Measurements from ENCODE around the gene SUMO2. TPM values are rescaled to one million over a fixed set of nuclear protein-coding genes. Genes with fewer than 3 reads are reported as not detected.
"Not testable (repeated sequence)": the region's sequence is repeated elsewhere in the genome, so short reads cannot be mapped to it uniquely, and the experiment has no call there.

Gene SUMO2
- total RNA-seq, 1 donor from 2014 or later, result 62.1 TPM

DNA sequence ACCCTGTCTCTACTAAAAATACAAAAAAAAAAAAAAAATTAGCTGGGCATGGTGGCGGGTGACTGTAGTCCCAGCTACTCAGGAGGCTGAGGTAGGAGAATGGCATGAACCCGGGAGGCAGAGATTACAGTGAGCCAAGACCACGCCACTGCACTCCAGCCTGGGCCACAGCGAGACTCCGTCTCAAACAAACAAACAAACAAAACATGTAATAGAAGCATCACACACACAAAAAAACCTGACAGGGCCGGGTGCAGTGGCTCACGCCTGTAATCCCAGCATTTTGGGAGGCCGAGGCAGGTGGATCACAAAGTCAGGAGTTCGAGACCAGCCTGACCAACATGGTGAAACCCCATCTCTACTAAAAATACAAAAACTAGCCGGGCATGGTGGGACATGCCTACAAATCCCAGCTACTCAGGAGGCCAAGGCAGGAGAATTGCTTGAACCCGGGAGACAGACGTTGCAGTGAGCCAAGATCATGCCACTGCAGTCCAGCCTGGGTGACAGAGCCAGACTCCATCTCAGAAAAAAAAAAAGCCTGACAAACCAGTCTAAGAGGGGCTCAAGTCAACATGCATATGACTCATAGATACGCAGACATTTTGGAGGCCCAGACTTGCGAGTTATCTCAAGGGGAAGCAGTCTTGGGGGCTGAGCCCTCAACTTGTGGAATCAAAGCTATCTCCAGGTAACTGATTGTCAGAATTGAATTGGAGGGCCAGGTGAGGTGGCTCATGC is 49.0 kb downstream of the SUMO2 start:
- not testable (repeated sequence) for H3K9me3 ChIP-seq (ENCODE audit: control insufficient read depth in 3 of 3, low read length in 3 of 3); H3K27me3 ChIP-seq (ENCODE audit: control insufficient read depth in 3 of 3, insufficient read depth in 3 of 3, low read length in 3 of 3); H3K4me3 ChIP-seq (ENCODE audit: low read length in 3 of 3); H3K9ac ChIP-seq (ENCODE audit: low read depth in 1 of 3, low read length in 3 of 3); H3K27ac ChIP-seq (ENCODE audit: low read depth, low read length)
- Histone ChIP-seq H3K4me1 (ENCODE audit: control insufficient read depth in 3 of 3, insufficient read depth in 3 of 3, low read length in 3 of 3) (peaks cover 0 to 12% (median 8%) of the 10 kb centered on the region in 3 donors), H3K36me3 (ENCODE audit: control insufficient read depth in 3 of 3, insufficient read depth in 3 of 3, low read length in 3 of 3) (peaks cover 3 to 11% (median 6%) of the 10 kb centered on the region in 3 donors)

DNA sequence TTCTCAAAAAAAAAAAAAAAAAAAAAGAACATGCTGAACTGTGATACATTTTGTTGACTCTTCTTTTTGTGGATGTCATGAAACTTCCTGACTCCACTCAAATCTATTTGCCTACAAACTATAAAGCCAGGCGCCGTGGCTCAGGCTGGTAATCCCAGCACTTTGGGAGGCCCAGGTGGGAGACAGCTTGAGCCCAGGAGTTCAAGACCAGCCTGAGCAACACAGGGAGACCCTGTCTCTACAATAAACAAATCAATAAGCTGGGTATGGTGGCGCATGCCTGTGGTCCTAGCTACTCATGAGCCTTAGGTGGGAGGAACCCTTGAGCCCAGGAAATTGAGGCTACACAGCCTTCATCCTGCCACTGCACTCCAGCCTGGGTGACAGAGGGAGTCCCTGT is 49.8 kb downstream of the SUMO2 start:
- H3K27me3 ChIP-seq (ENCODE audit: control insufficient read depth in 3 of 3, insufficient read depth in 3 of 3, low read length in 3 of 3), result no peaks in the 10 kb centered on the region
- H3K36me3 ChIP-seq (ENCODE audit: control insufficient read depth in 3 of 3, insufficient read depth in 3 of 3, low read length in 3 of 3), result peaks cover 3 to 11% (median 6%) of the 10 kb centered on the region in 3 donors
- no peaks in the 10 kb centered on the region for H3K9me3 ChIP-seq (ENCODE audit: control insufficient read depth in 3 of 3, low read length in 3 of 3)
- H3K4me3 ChIP-seq (ENCODE audit: low read length in 3 of 3), result no peak overlapping the region
- no peak overlapping the region for H3K9ac ChIP-seq (ENCODE audit: low read depth in 1 of 3, low read length in 3 of 3)
- H3K27ac ChIP-seq (ENCODE audit: low read depth, low read length), result no peak overlapping the region
- peaks cover 0 to 13% (median 10%) of the 10 kb centered on the region in 3 donors for H3K4me1 ChIP-seq (ENCODE audit: control insufficient read depth in 3 of 3, insufficient read depth in 3 of 3, low read length in 3 of 3)

DNA sequence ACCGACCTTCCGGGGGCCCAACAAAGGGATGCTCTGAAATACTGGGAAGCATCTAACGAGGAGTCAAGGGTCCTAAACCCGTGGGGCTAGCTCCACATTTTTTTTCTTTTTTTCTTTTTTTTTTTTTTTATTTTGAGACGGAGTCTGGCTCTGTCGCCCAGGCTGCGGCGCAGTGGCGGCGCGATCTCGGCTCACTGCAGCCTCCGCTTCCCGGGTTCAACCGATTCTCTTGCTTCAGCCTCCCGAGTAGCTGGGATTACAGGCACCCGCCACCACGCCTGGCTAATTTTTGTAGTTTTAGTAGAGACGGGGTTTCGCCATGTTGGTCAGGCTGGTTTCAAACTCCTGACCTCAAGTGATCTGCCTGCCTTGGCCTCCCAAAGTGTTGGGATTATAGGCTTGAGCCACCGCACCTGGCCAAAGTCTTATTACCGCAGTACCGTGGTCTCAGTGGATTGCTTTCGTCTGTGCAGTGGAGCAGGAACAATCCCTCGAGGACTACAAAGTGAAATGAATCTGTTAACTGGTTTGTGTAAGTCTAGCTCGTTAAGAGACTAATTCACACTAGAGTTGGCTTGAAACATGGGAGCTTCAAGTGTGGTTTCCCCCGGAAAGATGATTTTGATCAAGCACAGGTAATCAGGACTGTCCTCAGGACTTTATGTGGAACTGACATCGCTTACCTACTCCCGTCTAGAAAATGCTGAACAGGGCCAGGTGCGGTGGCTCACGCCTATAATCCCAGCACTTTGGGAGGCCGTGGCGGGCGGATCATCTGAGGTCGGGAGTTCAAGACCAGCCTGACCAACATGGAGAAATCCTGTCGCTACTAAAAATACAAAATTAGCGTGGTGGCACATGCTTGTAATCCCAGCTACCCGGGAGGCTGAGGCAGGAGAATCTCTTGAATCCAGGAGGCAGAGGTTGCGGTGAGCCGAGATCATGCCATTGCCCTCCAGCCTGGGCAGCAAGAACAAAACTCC is 50.5 kb downstream of the SUMO2 start:
- peak overlapping the region; percentile 82 to 92 (median 91) for H3K9ac ChIP-seq (ENCODE audit: low read depth in 1 of 3, low read length in 3 of 3)
- H3K4me3 ChIP-seq (ENCODE audit: low read length in 3 of 3), result peak overlapping the region; percentile 73 to 85 (median 84)
- H3K9me3 ChIP-seq (ENCODE audit: control insufficient read depth in 3 of 3, low read length in 3 of 3); H3K27me3 ChIP-seq (ENCODE audit: control insufficient read depth in 3 of 3, insufficient read depth in 3 of 3, low read length in 3 of 3): not testable (repeated sequence)
- peaks cover 0 to 13% (median 10%) of the 10 kb centered on the region in 3 donors for H3K4me1 ChIP-seq (ENCODE audit: control insufficient read depth in 3 of 3, insufficient read depth in 3 of 3, low read length in 3 of 3)
- peak overlapping the region; percentile 73 for H3K27ac ChIP-seq (ENCODE audit: low read depth, low read length)
- H3K36me3 ChIP-seq (ENCODE audit: control insufficient read depth in 3 of 3, insufficient read depth in 3 of 3, low read length in 3 of 3), result peaks cover 3 to 11% (median 6%) of the 10 kb centered on the region in 3 donors

DNA sequence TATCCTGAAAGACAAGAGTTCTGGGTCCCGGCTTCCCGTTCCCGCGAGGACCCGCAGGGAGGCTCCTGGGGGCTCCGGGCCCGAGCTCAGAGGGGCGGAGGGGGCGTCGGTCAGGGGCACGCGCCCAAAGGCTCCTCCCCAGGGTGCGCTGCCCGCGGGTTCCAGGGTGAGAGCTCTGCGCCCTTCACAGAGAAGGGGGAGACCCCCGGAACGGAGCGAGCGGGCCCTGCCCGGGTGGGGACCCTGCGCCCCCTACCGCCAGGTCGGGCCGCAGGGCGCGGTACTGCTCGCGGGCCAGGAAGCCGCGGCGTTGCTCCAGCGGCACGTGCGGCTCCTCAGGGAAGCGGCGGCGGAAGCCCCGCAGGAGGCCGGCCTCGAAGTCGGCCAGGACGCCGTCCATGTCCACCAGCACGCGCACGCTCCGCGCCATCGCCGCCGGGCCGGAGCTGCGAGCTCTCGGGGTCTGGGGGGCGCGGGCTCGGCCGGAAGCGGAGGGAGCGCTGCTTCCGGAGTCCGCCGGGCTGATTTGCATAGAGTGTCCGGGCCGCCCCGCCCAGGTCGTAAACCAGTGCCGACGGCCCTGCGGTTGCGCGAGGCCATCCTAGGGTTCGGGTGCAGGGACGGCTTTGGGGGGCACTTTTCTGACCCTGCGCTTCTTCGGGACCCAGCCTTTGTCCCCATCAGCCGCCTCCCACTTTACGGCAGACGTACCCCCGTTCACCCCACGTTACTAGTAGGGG is 51.3 kb downstream of the SUMO2 start, which contains the start of gene NT5C:
TSS of gene NT5C (minus strand) at position 465 of the 740 bp plus-strand sequence. CDS start at position 430, 35 bp downstream.
- H3K4me1 ChIP-seq (ENCODE audit: control insufficient read depth in 3 of 3, insufficient read depth in 3 of 3, low read length in 3 of 3), result peaks cover 0 to 13% (median 10%) of the 10 kb centered on the region in 3 donors
- peak within 1 kb of the TSS; percentile 82 to 92 (median 91) for H3K9ac ChIP-seq (ENCODE audit: low read depth in 1 of 3, low read length in 3 of 3)
- peak within 1 kb of the TSS; percentile 73 to 85 (median 84) for H3K4me3 ChIP-seq (ENCODE audit: low read length in 3 of 3)
- no peaks in the 10 kb centered on the region for H3K9me3 ChIP-seq (ENCODE audit: control insufficient read depth in 3 of 3, low read length in 3 of 3)
- H3K36me3 ChIP-seq (ENCODE audit: control insufficient read depth in 3 of 3, insufficient read depth in 3 of 3, low read length in 3 of 3), result peaks cover 3 to 11% (median 6%) of the 10 kb centered on the region in 3 donors
- peak within 1 kb of the TSS; percentile 73 for H3K27ac ChIP-seq (ENCODE audit: low read depth, low read length)
- H3K27me3 ChIP-seq (ENCODE audit: control insufficient read depth in 3 of 3, insufficient read depth in 3 of 3, low read length in 3 of 3), result no peaks in the 10 kb centered on the region

DNA sequence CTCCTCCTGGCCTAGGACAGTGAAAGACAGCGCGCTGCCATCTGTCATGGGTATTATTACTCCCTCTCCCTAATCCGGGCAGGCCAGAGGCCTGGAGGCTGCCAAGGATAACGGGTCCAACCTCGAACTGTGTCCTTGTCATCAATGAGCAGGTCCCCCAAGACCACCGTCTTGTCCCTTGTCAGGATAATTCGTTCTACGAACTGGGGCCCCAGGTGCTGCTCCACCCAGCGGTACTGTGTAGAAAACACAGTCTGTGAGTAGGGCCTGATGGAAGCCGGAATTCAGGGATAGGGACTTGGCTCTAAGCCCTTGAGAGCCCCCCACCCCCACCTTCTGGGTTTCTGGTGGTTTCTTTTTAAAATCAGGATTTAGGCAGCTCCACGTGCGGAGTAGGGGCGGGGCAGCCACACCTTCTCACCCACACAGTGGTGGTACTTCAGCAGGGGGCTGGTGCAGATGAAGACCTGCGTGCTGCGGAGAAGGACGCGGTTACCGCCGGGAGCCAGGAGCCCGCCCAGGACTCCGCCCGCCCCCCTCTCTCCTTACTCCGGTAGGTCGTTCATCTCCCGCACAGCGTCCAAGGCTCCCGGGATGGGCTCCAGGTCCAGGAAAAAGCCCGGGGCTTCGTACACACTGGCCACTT is 52.0 kb downstream of the SUMO2 start:
- Histone ChIP-seq H3K9me3 (ENCODE audit: control insufficient read depth in 3 of 3, low read length in 3 of 3) (no peaks in the 10 kb centered on the region), H3K27me3 (ENCODE audit: control insufficient read depth in 3 of 3, insufficient read depth in 3 of 3, low read length in 3 of 3) (no peaks in the 10 kb centered on the region), H3K4me1 (ENCODE audit: control insufficient read depth in 3 of 3, insufficient read depth in 3 of 3, low read length in 3 of 3) (peaks cover 0 to 13% (median 10%) of the 10 kb centered on the region in 3 donors), H3K9ac (ENCODE audit: low read depth in 1 of 3, low read length in 3 of 3) (peak overlapping the region; percentile 82 to 92 (median 91)), H3K4me3 (ENCODE audit: low read length in 3 of 3) (peak overlapping the region; percentile 73 to 85 (median 84)), H3K27ac (ENCODE audit: low read depth, low read length) (peak overlapping the region; percentile 73), H3K36me3 (ENCODE audit: control insufficient read depth in 3 of 3, insufficient read depth in 3 of 3, low read length in 3 of 3) (peaks cover 3 to 8% (median 6%) of the 10 kb centered on the region in 3 donors)

DNA sequence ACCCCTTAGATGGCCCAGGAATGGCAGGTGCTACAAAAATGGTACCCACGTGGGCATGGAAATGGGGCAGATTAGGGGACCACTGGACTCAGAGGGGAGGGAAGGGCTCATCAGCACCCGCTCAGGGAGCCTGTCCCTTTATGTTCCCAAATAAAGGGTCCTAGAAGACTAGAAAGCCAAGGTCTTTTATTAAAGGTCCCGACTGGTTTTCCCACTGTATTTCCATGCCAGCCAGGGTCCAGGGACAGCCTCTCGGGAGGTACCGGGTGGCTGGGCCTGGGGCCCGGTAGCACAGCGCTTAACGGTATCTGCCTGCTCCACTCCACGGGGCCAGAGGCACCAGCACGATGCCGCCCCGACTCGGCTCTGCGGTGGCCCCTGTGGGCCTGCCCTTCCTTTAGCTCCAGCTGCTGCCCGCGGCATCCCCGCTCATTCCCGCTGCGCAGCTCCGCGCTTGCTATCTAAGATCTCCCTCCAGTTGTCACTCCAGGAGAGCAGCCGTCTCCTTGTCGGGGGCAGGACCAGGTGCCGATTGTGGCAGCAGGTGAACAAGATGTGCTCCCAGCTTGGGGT is 52.6 kb downstream of the SUMO2 start:
- Histone ChIP-seq H3K9ac (ENCODE audit: low read depth in 1 of 3, low read length in 3 of 3) (peak overlapping the region in 2 of 3 donors; percentile 5 to 92), H3K4me3 (ENCODE audit: low read length in 3 of 3) (peak overlapping the region in 1 of 3 donors; percentile 85), H3K27ac (ENCODE audit: low read depth, low read length) (no peak overlapping the region), H3K36me3 (ENCODE audit: control insufficient read depth in 3 of 3, insufficient read depth in 3 of 3, low read length in 3 of 3) (peaks cover 3 to 6% (median 4%) of the 10 kb centered on the region in 3 donors), H3K4me1 (ENCODE audit: control insufficient read depth in 3 of 3, insufficient read depth in 3 of 3, low read length in 3 of 3) (peaks cover 0 to 13% (median 10%) of the 10 kb centered on the region in 3 donors), H3K27me3 (ENCODE audit: control insufficient read depth in 3 of 3, insufficient read depth in 3 of 3, low read length in 3 of 3) (no peaks in the 10 kb centered on the region), H3K9me3 (ENCODE audit: control insufficient read depth in 3 of 3, low read length in 3 of 3) (no peaks in the 10 kb centered on the region)

DNA sequence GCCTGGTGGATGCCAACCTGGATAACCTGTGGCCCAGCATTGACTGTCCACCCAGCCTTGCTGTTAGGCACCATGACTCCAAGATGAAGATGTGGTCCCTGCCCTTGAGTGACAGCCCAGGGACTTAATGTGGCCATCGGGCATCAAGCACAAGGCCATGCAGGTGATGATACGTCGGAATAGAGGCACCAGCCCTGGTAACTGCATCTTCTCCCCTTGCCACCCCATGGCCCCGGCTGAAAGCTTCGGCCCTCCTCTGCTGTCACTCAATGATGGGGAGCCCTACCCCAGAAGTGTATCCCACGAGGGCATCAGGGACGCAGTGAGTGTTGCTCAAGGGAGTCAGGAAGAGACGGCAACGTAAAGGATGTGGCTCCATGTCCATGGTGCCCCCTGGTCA is 53.2 kb downstream of the SUMO2 start:
- no peak overlapping the region for H3K4me3 ChIP-seq (ENCODE audit: low read length in 3 of 3)
- H3K27me3 ChIP-seq (ENCODE audit: control insufficient read depth in 3 of 3, insufficient read depth in 3 of 3, low read length in 3 of 3), result no peaks in the 10 kb centered on the region
- H3K27ac ChIP-seq (ENCODE audit: low read depth, low read length), result no peak overlapping the region
- H3K36me3 ChIP-seq (ENCODE audit: control insufficient read depth in 3 of 3, insufficient read depth in 3 of 3, low read length in 3 of 3), result peaks cover 3 to 6% (median 4%) of the 10 kb centered on the region in 3 donors
- peaks cover 0 to 19% (median 10%) of the 10 kb centered on the region in 3 donors for H3K4me1 ChIP-seq (ENCODE audit: control insufficient read depth in 3 of 3, insufficient read depth in 3 of 3, low read length in 3 of 3)
- H3K9ac ChIP-seq (ENCODE audit: low read depth in 1 of 3, low read length in 3 of 3), result no peak overlapping the region
- H3K9me3 ChIP-seq (ENCODE audit: control insufficient read depth in 3 of 3, low read length in 3 of 3), result no peaks in the 10 kb centered on the region

DNA sequence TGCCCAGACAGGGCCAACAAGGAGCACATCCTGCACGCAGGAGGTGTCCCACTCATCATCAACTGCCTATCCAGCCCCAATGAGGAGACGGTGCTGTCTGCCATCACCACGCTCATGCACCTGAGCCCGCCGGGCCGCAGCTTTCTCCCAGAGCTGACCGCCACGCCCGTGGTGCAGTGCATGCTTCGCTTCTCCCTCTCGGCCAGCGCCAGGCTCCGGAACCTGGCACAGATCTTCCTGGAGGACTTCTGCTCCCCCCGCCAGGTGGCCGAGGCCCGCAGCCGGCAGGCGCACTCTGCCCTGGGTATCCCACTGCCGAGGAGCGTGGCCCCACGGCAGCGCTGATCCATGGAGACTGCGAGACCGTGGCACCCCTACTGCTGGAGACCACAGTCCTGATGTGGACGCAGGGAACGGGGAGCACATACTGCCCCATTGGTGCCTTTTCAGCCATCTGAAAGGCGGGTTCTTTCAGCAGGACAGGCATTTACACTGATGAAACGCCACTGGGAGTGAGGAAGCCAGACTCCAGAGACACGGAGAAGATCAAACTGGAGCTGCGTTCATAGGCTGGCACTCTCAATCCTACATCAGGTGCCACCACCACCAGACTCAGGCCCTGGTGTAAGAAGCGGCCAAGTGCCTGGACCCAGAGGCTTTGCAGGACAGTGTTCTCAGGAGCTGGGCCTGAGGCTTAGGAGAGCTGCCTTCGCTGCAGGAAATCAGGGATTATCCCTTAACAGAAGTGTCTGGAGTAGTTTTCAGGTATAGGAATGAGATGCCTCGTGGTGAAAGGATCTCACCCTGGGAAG is 53.9 kb downstream of the SUMO2 start:
- H3K9ac ChIP-seq (ENCODE audit: low read depth in 1 of 3, low read length in 3 of 3), result no peak overlapping the region
- no peak overlapping the region for H3K4me3 ChIP-seq (ENCODE audit: low read length in 3 of 3)
- H3K27me3 ChIP-seq (ENCODE audit: control insufficient read depth in 3 of 3, insufficient read depth in 3 of 3, low read length in 3 of 3), result no peaks in the 10 kb centered on the region
- H3K9me3 ChIP-seq (ENCODE audit: control insufficient read depth in 3 of 3, low read length in 3 of 3), result no peaks in the 10 kb centered on the region
- no peak overlapping the region for H3K27ac ChIP-seq (ENCODE audit: low read depth, low read length)
- H3K4me1 ChIP-seq (ENCODE audit: control insufficient read depth in 3 of 3, insufficient read depth in 3 of 3, low read length in 3 of 3), result peaks cover 4 to 26% (median 15%) of the 10 kb centered on the region in 3 donors
- peaks cover 3 to 6% (median 4%) of the 10 kb centered on the region in 3 donors for H3K36me3 ChIP-seq (ENCODE audit: control insufficient read depth in 3 of 3, insufficient read depth in 3 of 3, low read length in 3 of 3)

Measured in skeletal muscle tissue (tissue), 4 donors.